HG02763 (cell line): ENCODE results near the gene MAN1C1.
"Not testable (repeated sequence)": the region's sequence is repeated elsewhere in the genome, so short reads cannot be mapped to it uniquely, and the experiment has no call there.

Source experiments
- ATAC-seq: cut with Tn5 transposase; IDR thresholded peaks from one replicate; pipeline ENCODE4 v1.9.1; 2021; ENCODE audit warnings: mild to moderate bottlenecking, moderate library complexity; ENCODE audit not compliant: unreplicated experiment

MAN1C1 gene

DNA sequence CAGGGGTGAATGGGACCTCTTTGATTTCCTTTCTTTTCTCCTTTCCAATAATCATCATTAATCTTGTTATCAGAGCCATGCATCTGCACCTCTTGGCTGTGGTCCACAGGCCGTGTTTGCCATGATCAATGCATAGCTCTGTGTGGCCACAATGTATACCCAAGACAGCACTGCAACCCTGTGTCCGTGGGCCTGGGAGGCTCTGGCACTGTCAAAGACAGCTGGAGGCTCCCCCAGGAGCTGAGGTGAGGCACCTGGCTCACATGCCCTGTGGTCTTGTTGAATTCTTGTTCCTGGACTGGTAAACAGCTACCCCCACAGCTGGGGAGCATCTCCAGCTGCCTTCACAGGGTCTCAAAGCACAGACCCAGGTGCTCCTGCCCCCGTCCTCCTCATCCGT lies 116.2 kb downstream of the MAN1C1 start:
- no peak for ATAC-seq

DNA sequence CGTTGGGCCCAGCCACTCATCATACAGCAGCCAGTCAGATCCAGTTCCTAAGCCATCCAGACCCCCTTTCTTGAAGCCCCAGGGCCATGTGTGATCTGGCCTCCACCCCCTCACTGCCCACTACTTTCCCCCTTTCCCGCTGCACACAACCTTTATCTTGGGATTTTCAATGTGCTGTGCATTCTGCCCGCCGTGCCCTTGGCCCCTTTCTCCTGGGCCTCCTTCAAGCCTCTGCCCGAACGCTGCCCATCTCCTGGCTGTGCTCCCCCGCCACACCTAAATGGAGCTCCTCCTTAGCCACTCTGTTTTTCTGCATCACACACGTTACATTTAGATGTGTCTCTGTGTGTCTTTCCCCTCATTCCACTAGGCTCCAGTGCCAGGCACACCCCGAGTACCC lies 116.7 kb downstream of the MAN1C1 start:
- ATAC-seq, result no peak

DNA sequence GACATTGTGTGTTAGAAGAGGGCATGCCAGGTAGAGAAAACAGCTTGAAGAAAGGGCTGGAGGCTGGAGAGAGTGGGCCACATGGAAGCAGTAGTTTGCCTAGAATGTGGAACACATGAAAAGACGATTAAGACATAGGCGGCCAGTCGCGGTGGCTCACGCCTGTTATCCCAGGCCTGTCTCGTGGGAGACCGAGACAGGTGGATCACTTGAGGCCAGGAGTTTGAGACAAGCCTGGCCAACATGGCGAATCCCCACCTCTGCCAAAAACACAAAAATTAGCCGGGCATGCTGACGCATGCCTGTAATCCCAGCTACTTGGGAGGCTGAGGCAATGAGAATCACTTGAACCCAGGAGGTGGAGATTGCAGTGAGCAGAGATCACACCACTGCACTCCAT lies 118.4 kb downstream of the MAN1C1 start:
- ATAC-seq, result not testable (repeated sequence)

DNA sequence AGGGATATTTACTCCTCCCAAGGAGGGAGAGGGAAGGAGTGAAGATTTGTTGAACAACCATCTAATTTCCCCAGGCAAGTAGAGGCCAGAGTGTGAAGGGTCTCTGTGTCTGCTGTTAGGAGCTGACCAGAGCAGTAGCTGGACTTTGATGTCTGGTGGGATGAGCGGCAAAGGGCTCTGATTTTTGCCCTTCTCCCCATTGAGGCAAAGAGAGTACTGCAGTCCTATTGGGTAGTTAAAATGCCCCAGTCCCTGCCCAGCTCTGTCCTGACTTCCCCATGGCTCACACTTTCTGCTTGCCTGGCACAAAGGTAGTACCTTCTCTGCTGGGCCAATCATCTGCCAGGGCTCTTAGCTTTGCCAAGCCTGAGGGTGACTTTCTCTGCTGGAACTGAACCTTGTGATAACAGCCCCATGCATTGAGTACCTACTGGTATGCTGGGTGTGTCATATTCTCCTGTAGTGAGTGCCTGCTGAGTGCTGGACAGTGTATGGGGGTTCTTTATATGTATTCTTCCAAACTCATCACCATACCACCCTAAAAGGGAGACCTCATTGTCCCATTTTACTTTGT lies 119.5 kb downstream of the MAN1C1 start:
- ATAC-seq, result no peak

DNA sequence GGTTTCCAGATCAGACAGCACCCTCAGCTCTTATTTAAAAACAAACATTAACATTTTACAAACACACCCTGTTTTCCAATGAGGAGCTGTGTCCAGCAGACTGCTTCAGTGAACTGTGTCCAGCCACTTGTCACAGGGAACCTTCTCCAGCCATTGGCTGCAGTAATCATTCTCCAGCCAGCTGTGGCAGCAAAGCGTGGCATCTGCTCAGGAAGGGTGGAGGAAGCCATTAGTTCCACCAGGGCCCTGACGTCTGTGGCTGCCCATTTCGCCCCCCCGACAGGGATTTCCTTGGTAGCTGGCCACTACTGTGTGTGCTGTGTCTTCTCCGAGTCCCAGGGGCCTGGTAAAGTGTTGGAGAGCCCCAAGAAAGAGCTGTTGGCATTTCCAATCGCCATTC lies 120.5 kb downstream of the MAN1C1 start:
- ATAC-seq, result no peak

DNA sequence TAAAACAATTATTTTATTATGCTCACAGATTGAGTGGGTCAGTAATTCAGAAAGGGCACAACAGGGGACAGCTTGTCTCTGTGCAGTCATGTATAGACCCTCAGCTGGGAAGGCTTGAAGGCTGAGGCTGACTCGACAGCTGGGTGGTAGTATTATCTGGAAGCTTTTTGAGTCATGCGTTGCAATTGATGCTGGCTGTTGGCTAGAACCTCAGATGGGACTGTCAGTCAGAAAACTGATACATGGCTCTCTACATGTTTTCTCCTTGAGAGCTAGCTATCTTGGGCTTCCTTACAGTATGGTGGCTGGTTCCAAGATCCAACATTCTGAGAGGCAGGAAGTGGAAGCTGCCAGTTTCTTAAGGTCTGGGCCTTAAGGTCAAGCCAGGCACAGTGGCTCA lies 121.9 kb downstream of the MAN1C1 start:
- ATAC-seq, result no peak

DNA sequence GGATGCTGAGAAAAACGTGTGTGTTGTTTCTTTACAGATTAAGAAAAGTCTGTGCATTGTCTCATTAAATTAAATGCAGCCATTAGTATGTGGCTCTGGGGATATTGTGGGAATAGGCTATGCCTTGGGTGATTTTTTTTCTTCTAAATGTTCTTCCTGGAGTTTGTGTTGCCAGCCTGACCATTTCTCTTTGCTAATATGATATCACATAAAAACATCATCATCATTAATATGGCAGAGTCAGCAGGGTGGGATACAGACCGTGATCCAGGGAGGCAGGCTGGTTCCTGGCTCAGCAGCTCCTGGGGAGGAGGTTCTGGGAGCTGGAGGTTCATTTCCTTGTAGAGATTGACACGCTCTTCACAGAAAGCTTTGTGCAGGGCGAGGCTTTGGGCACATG lies 122.8 kb downstream of the MAN1C1 start:
- no peak for ATAC-seq

DNA sequence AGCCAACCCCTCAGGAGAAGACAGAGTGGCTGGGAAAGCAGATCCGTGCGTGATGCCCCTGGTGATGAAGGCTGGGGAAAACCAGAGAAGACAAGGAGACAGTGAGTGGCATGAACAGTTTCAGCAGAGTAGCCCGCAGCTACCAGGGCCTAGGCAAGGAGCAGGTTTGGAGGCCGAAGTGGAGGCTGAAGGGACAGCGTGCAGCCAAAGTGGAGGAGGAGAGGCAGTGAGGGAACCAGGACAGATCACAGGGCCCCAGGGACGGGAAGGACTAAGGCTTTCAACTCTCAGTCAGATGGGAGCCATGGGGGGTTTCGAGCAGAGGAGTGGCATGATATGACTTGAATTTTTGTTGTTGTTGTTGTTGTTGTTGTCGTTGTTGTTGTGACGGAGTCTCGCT lies 123.5 kb downstream of the MAN1C1 start:
- no peak for ATAC-seq

DNA sequence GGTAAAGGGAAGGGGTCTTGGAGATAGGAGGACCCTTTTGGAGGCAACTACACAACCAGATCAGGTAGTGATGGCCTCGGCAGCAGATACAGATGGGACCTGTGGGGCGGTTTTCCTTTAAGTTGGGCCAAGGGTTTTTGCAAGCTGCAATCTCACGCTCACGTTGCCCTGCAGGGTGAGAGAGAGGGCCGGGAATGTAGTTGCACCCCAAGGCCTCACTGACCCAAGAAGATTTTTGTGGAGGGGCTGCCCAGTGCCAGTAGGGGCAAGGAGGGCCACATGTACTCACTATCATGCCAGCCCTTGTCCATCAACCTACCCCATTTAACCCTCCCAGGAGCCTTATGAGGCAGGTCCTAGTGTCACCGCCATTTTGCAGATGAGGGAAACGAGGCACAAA lies 125.7 kb downstream of the MAN1C1 start:
- no peak for ATAC-seq

DNA sequence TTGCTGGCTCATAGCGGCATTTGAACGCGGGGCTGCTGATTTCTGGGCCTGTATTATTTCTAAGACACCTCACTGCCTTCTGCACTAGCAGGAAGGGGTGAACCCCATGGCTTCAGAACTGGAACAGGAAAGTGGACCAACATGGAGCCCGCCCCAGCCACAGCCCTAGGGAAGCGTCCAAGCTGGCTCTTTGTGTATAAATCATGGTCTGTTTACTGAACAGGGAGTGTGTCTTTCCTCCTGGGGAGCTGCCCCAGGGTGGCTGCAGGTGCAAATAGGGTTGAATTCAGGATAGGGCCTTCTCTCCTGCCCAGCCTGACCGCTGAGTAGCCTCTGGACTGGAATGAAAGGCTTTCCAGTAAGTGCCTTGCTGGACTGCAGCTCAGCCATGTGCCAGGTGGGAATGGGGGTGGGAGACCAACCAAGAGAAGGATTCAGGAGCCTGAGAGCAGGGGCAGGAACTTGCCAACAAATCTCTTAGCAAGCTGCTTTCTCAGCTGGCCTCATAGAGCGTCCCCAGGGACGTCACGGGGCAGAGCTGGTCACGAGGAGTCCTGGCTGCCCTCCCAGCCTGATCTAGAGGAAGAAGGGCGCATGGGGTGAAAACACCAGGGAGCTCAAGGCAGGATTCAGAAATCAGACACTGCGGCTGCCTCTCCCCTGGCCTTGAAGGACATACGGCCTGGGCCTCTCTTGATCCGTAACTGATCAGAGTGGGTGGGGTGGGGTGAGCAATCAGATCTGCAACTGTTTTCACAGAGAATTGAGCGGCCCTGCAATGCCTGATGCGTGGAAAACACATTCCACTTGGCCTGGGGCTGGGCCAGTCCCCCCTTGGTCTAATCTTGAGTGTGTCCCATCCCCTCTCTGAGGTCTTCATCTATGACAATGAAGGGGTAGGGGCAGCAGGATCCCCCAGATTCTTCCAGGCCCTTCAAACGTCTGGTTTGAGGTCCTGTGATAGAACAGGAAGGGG lies 126.9 kb downstream of the MAN1C1 start:
- no peak for ATAC-seq

DNA sequence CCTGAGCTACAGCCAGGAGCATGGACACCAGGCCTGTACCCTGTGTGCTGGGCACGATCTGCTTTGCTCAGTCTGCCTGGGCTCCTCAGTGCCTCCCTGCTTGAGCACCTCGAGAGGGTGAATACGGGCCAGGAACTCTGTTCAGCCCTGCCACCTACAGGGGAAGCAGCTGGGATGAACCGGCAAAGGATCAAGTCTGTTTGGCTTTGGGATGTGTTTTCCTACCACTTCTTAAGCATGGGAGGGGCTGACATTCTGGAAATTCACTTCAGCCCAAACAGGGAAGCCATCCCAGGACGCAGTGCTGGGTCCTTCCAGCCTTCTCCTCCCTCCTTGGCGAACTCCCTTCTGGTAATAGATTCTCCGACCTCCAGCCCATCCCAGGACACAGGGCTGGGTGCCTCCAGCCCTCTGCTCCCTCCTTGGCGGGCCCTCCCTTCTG lies 127.6 kb downstream of the MAN1C1 start:
- ATAC-seq, result no peak

DNA sequence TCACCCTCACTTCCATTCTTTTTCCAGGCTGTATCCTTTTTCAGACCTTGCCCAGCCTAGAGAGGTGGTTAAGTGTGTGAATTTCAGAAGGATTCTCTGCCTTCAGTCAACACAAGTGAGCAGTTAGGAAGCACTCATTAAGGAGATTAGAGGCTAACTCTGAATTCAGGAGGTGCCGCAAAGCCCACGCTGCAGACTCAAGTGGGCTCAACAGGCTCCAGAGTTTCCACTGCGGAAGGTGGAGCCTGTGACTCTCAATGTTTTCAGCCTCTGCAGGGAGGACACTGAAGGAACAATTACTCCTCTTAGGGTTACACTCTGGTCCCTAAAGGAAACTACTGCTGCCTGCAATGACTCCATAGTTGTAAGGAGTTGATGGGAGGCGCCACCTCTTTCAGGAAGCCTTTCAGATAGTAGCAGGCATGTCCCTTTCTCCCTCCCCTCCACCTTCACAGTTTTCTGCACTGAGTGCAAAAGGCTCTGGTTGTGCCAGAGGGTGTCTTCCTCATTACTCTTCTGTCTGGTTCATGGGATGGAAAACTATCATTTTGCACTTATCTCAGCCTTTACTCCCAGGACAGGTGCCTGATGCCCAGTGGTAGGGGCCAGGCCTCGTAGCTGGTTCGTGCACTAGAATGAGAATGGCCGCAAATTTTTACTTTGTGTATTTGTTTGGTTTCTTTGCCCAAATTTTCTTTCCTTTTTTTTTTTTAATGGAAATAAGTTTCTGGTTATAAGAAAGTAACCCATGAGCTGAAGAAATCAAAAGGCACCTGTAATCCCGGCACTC lies 128.2 kb downstream of the MAN1C1 start:
- no peak for ATAC-seq

DNA sequence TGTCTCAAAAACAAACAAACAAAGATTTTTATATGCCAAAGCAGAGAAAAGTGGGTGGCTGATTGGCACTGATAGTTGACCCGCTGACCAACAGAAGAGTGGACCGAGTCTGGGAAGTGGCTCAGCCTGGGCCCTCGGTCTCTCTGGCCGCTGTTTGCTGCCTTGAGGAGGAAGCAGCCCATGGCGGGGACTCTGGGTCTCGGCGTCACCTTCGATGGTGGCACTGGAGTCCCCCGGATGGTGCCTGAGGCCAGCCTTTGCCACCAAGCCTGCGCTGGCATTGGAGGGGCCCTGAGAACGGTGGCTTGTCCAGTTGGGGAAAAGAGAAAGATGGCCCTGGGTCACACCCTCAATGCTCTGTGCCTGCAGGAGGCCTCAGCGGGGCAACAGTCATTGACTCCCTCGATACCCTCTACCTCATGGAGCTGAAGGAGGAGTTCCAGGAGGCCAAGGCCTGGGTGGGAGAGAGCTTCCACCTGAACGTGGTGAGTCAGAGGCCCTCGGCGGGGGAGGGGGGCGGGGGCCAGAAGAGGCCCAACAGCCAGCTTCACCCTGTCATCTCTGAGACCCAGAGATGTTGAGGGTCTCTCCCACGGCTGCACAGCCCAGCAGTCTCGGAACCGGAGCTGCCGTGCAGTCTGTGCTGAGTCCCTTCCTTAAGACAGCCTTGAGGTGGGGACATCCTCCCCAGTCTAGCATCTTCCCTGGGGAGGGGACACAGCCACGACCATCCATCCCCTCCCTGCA lies 129.9 kb downstream of the MAN1C1 start:
- no peak for ATAC-seq

DNA sequence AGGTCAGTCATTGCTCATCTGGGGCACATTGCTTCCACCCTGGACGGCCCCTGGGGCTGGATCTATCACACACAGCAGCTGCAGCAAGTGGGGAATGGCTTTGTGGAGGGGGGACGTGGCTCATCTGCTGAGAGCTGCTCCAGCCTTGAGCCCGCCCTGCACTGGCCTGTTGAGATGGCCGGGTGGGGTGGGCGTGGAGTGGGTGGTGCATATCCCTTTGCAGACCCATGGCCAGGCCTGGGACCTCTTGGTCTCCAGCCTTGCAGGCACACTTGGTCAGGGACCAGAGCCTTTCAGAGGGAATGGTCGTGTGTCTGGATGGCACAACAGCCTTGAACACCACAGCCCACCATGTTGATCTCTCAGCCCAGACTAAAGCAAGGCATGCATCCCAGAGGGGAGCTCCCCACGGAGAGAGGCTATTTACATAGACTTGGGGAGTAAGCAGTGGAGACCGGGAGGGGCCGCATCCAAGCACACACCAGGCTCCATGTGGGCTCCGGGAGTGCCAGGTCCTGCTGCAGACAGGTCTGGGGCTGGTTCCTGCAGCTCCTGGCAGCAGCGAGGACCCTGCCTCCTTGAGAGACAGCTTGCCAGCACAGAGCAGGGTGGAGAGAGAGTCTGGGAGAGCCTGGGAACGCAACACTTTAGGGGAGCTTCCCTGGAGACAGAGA lies 130.6 kb downstream of the MAN1C1 start:
- no peak for ATAC-seq

DNA sequence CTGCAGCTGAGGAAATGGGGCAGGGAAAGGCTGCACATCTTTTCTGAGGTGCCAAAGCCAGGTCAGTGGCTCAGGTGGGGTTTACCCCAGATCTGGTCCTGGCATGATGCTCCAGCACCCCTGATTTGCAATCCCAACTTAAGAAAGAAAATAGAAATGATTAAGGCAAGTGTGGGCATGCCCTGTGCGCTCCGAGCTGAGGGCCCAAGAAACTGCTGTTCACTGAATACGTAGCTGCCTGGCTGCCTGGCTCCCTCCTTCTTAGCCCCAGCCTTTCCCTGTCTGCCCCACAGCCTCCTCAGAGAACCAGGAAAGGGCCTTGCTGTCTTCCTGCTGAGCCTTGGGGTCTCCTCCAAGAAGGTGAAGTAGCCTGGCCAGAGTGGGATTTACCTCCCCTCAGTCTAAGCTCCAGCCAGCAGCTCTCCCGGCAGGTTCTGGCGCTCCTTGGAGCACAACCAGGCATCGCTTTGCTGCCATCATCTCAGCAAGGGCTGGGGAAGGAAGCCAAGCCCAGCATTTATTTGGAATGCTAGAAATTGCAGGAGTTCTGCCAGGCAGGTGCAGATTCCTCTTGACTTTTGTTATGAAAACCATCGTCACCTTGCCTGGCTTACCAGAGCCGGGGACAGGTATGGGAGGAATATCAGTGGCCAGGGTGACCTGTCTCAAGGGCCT lies 132.1 kb downstream of the MAN1C1 start:
- no peak for ATAC-seq

DNA sequence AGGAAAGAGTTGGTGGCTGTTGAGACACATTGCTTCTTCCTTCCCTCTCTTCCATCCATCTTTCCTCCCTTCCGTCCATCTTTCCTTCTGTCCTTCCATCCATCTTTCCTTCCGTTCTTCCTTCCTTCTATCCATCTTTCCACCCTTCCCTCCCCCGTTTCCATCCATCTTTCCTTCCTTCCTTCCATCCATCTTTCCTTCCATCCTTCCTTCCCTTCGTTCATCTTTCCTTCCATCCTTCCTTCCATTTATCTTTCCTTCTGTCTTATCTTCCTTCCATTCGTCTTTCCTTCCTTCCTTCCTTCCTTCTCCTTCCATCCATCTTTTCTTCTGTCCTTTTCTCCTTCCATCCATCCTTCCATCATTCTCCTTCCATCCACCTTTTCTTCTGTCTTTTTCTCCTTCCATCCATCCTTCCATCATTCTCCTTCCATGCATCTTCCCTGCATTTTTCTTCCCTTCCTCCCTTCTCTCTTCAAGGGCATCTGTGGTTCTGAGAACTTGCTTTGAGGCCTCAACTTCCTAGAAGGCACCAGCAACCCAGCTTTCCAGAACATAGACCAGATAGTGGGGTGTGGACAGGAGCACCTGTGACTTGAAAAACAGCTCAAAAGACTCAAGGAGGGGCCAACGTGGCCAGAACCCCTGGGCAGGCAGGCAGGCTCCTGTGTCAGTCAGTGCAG lies 134.5 kb downstream of the MAN1C1 start:
- ATAC-seq, result no peak

DNA sequence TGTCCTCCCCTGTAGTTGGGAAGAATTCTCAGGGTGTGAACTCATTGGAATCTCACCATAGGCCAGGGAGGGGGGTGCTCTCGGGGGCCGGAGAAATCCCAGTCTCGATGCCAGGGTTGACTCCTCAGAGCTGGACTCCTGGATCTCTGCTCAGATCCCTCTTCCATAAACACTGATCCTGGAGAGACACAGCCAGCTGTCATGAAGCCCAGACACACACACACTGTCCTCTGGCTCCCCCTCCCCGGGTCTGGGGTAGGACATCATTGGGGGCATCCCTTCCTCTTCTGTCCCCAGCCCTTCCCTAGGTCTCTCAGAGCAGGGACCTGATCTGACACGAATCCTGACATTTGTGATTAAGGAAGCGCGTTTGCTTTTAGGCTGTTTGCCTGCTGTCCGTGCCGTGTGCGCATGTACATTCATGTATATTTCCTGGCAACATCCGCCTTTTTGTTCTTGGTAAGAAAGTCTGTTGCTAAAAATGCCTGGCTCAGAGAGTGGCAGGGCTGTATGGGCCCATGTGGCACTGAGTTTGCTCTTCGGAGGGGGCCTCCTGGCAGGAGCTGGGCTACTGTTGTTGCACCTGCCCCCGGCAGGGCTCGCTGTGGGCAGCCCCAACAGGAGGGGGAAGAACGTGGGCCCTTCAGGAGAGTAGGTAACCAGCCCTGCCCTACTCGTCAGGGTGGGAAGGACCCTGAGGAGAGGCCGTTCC lies 138.0 kb downstream of the MAN1C1 start:
- ATAC-seq, result no peak

DNA sequence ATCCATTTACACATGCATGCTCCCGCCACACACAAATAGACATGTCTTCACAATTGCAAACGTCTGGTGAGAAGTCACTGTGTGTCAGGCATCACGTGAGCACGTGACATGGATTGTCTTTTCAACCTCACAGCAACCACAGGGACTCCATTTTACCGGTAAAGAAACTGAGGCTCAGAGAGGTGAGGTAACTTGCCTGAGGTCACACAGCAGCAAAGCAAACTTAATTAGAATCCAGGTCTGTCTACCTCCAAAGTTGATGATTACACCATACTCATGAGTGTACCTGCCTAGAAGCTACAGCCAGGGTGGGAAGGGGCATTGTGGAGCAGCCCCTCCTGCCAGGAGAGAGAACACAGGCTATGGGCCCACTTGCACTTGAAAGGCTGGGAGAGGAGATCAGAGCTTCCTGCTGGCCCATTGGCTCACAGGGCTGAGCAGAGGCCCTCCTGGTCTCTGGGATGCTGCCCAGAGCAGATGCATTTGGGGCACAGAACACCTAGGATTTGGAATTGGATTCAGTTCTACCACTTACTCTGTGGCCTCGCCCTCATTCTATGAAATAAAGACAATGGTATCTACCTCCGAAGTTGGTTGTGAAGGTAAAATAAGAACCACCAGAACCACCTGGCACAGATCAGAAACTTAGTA lies 139.0 kb downstream of the MAN1C1 start:
- no peak for ATAC-seq
